Fibroblast of peridontal ligament (primary cell): Measurements from ENCODE around the gene FRK.
"Not testable (repeated sequence)": the region's sequence is repeated elsewhere in the genome, so short reads cannot be mapped to it uniquely, and the experiment has no call there.

Experiments
- DNase-seq: peaks from one replicate; pipeline ENCODE4 v3.0.0-alpha.2; 2010; ENCODE audit errors: extremely low read depth

Gene FRK

DNA sequence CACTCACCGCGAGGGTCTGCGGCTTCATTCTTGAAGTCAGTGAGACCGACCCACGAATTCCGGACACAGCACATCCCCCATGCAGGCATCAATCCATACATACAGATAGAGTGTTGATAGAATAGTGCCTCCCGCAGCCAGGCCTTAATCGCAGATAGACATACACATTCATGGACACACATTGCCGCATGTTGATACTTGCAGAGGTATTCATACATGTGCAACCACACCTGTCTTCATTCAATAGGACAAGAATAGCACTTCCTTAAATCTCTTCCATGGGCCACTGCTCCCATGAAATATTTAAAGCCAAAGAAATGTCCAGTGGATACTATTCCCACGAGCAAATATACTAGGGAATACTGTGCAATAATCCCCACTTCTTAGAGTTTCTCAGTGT lies 170.5 kb downstream of the FRK start:
- DNase-seq: no peak

DNA sequence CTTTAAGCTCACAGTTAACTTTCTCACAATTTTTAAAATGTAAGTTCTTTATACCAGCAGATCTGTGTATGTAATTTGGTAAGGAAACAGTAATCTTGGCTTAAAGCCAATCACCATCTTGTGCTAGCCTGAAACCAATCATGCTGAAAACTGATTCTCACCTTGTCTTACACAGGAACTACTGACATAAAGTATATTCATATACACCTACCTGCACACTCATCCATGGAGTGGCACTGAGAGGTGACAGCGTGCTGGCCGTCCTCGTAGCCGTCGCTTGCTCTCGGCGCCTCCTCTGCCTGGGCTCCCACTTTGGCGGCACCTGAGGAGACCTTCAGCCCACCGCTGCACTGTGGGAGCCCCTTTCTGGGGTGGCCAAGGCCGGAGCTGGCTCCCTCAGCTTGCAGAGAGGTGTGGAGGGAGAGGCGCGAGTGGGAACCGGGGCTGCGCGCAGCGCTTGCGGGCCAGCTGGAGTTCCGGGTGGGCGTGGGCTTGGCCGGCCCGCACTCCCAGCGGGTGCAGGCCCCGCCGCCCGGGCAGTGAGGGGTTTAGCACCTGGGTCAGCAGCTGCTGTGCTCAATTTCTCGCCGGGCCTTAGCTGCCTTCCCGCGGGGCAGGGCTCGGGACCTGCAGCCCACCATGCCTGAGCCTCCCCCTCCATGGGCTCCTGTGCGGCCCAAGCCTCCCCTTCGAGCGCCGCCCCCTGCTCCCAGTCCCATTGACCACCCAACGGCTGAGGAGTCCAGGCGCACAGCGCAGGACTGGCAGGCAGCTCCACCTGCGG lies 171.8 kb downstream of the FRK start:
- not testable (repeated sequence) for DNase-seq

DNA sequence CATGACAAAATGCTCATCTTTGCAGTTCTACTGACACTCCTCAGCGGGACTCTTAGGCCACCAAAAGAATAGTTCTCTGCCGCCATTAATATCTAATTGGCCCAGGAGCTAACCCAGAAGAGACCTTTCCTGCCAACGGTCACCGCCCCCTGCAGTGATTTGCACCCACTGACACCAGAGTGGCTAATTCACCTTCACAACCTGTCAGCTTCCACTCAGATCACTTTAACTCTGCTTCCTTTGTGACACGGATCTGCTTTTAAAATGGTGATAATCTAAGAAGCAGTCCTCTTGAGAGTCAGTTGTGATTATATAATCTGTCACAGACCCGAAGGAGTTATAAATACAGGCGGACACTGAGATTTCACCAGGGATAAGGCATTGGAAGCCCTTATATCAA lies 172.8 kb downstream of the FRK start:
- no peak for DNase-seq

DNA sequence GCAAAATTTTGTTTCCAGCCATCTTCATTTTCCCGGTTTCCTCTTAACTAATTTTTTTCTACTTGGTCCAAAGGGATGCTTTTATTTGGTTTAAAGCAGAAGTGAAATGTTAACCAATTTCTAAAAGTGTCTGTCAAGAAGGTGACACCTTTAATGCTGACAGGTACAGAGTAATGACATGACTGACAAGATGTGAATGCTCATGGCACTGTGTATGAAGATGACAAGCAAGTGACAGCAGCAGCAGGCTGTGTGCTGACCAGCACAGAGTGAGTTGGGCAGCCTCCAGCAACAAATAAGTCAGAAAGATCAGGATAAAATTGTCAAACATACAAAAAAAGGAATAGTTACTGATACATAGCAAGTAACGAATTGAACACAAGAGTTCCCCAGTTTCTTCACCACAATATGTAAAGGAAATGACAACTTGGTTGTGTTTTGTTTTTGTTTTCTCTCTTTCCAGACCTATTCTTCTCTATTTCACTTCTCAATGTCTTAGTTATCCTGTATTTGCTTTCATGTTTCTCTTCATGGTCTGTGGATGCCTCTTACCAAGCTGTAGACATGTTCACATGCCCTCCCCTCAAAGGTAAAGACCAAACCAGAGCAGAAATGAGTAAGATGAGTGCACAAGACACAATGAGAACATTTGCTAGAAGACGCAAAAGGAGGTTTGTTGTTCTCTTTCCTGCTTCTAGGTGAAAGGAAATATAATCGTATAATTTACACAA lies 174.9 kb downstream of the FRK start:
- DNase-seq: no peak

DNA sequence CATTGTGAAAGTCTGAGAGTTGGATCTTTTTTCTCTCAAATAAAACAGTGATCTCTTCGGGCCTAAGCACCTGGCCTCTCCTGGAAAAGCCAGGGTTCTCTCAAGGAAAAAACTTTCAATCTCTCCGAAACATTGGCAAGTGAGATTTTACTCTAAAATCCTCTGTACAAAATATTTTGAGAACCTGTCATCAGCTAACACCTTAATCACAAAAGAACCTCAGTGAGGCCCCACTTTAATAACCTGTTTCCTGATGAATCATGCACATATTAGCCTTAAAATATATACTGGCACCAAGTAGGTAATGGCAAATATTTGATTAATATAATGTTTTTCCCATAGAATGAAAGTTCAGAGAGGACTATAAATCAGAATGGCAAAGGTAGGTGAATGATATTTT lies 177.9 kb downstream of the FRK start:
- DNase-seq: no peak

DNA sequence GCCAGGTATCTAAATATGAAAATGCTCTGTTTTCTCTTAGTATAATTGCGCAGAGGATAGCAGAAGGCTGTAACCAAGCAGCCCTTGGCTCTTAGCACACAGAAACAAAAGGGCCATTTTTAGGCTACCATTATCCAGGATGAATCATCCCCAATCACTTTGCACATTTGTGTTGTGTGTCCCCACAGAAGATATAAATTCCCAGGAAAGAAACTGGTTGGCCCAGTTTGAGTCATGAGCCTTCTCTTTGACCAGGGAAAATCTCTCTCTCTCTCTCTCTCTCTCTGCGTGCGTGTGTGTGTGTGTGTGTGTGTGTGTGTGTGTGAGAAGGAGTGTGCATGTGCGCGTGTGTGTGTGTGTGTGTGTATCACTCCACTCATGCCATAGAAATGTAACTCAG lies 178.5 kb downstream of the FRK start:
- no peak for DNase-seq
